ENCODE data around the gene DNASE1L1. TPM values are rescaled to one million over a fixed set of nuclear protein-coding genes. Genes with fewer than 3 reads are reported as not detected.
A peak's percentile ranks its signal among the peaks of the same experiment; 100 is the strongest.

DNASE1L1 gene
- total and polyA plus RNA-seq, 8 donors, result 12.5 to 48.7 (median 17.1) TPM

GRCh38 chrX:154354516-154354915 is 54.5 kb downstream of the DNASE1L1 start:
- TF ChIP-seq POLR2AphosphoS5 (IDR thresholded peaks at IDR 0.05), result no peak
- no peak for TF ChIP-seq POLR2A (IDR thresholded peaks at IDR 0.05)
- TF ChIP-seq CTCF (IDR thresholded peaks at IDR 0.05), result no peak
- no peak for TF ChIP-seq EP300 (IDR thresholded peaks at IDR 0.05)
- peaks cover 0 to 14% (median 5%) of the 10 kb centered on the region in 4 donors for H3K4me1 ChIP-seq
- H3K9me3 ChIP-seq, result no peaks in the 10 kb centered on the region
- DNase-seq, result no peak
- H3K4me3 ChIP-seq, result no peak overlapping the region
- no peaks in the 10 kb centered on the region for H3K27me3 ChIP-seq
- 75 to 92% (median 88%) methylated on average over 8 to 13 of the region's 13 CpGs; no CpG with 5 or more reads in 1 of the 5 donors for WGBS, 5 donors
- intact Hi-C loops (cut with DNase I; ENCODE audit: low total_unique reads), result no loop called here
- peak overlapping the region in 2 of 5 donors; percentile 22 to 53 for H3K27ac ChIP-seq
- peaks cover 46 to 100% (median 98%) of the 10 kb centered on the region in 4 donors for H3K36me3 ChIP-seq

GRCh38 chrX:154354013-154354412 is 55.0 kb downstream of the DNASE1L1 start:
- WGBS, 5 donors, result 79 to 93% (median 86%) methylated on average over 11 to 14 of the region's 14 CpGs
- TF ChIP-seq EP300 (IDR thresholded peaks at IDR 0.05) (no peak), POLR2AphosphoS5 (IDR thresholded peaks at IDR 0.05) (no peak), POLR2A (IDR thresholded peaks at IDR 0.05) (no peak), CTCF (IDR thresholded peaks at IDR 0.05) (no peak)
- DNase-seq, result no peak
- Histone ChIP-seq H3K36me3 (peaks cover 41 to 100% (median 98%) of the 10 kb centered on the region in 4 donors), H3K9me3 (no peaks in the 10 kb centered on the region), H3K27ac (peak overlapping the region in 2 of 5 donors; percentile 22 to 53), H3K4me3 (no peak overlapping the region), H3K4me1 (peaks cover 0 to 14% (median 5%) of the 10 kb centered on the region in 4 donors), H3K27me3 (no peaks in the 10 kb centered on the region)
- intact Hi-C loops (cut with DNase I; ENCODE audit: low total_unique reads), result no loop called here

GRCh38 chrX:154353172-154353843 is 55.7 kb downstream of the DNASE1L1 start:
- H3K36me3 ChIP-seq, result peaks cover 34 to 100% (median 98%) of the 10 kb centered on the region in 4 donors
- no peaks in the 10 kb centered on the region for H3K27me3 ChIP-seq
- no peak overlapping the region for H3K4me3 ChIP-seq
- peak overlapping the region in 2 of 5 donors; percentile 7 to 53 for H3K27ac ChIP-seq
- H3K9me3 ChIP-seq, result no peaks in the 10 kb centered on the region
- DNase-seq, result no peak
- 85 to 92% (median 89%) methylated on average over 7 to 24 of the region's 24 CpGs for WGBS, 5 donors
- TF ChIP-seq EP300 (IDR thresholded peaks at IDR 0.05), result no peak
- intact Hi-C loops (cut with DNase I; ENCODE audit: low total_unique reads), result no loop called here
- H3K4me1 ChIP-seq, result peaks cover 0 to 14% (median 5%) of the 10 kb centered on the region in 4 donors

GRCh38 chrX:154352466-154352865 is 56.6 kb downstream of the DNASE1L1 start:
- peak overlapping the region in 2 of 5 donors; percentile 34 to 48 for H3K27ac ChIP-seq
- intact Hi-C loops (cut with DNase I; ENCODE audit: low total_unique reads), result no loop called here

More at GRCh38 chrX:154352466-154352865, 56.6 kb downstream of the DNASE1L1 start:
- H3K4me3 ChIP-seq, result no peak overlapping the region
- peaks cover 30 to 94% (median 91%) of the 10 kb centered on the region in 4 donors for H3K36me3 ChIP-seq
- WGBS, 5 donors, result 60 to 90% (median 83%) methylated on average over 1 to 13 of the region's 13 CpGs
- no peaks in the 10 kb centered on the region for H3K9me3 ChIP-seq
- no peaks in the 10 kb centered on the region for H3K27me3 ChIP-seq
- peaks cover 0 to 15% (median 5%) of the 10 kb centered on the region in 4 donors for H3K4me1 ChIP-seq
- no peak for TF ChIP-seq POLR2A (IDR thresholded peaks at IDR 0.05)
- no peak for TF ChIP-seq POLR2AphosphoS5 (IDR thresholded peaks at IDR 0.05)
- TF ChIP-seq CTCF (IDR thresholded peaks at IDR 0.05), result no peak
- no peak for TF ChIP-seq EP300 (IDR thresholded peaks at IDR 0.05)
- DNase-seq, result no peak

Measured in stomach (tissue), 9 donors.